DOHH2 (cell line): ENCODE data around the gene MRPL11.

Experiments used
- EZH2phosphoT487 ChIP-seq: fragments of 200-600 bp; sonication (generic); IDR thresholded peaks from 2 replicates; pipeline ENCODE4 v1.6.1; 2017; ENCODE audit warnings: borderline replicate concordance, mild to moderate bottlenecking, antibody characterized with exemption, low read length, moderate library complexity, mixed read lengths
- TF ChIP-seq, protein P1 (sequence below): fragments of 200-600 bp; sonication (generic); IDR thresholded peaks from one replicate; pipeline ENCODE4 v1.5.1; 2014; ENCODE audit warnings: antibody characterized with exemption, mild to moderate bottlenecking, low read depth, low read length; ENCODE audit not compliant: poor library complexity, severe bottlenecking

DNA sequence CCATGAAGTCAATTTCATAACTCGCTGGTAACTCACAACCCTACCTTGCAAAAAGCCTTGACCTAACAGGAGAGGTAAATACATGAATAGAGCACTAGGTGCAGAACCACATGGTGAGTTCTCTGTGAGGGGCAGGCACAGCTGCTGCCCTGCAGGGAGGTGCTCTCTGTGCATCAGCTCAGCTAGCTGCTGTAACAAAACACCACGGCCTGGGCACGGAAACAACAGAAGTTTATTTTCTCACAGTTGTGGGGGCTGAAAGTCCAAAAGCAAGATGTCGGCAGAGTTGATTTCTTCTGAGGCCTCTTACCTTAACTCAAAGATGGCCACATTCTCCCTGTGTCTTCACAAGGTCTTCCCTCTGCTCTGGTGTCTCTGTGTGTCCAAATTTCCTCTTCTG lies 13.0 kb upstream of the MRPL11 start:
- TF ChIP-seq, protein P1, sequence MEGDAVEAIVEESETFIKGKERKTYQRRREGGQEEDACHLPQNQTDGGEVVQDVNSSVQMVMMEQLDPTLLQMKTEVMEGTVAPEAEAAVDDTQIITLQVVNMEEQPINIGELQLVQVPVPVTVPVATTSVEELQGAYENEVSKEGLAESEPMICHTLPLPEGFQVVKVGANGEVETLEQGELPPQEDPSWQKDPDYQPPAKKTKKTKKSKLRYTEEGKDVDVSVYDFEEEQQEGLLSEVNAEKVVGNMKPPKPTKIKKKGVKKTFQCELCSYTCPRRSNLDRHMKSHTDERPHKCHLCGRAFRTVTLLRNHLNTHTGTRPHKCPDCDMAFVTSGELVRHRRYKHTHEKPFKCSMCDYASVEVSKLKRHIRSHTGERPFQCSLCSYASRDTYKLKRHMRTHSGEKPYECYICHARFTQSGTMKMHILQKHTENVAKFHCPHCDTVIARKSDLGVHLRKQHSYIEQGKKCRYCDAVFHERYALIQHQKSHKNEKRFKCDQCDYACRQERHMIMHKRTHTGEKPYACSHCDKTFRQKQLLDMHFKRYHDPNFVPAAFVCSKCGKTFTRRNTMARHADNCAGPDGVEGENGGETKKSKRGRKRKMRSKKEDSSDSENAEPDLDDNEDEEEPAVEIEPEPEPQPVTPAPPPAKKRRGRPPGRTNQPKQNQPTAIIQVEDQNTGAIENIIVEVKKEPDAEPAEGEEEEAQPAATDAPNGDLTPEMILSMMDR, result no peak
- no peak for TF ChIP-seq EZH2phosphoT487
